Lung (tissue), 12 donors: ENCODE data around the gene EPAS1. TPM values are rescaled to one million over a fixed set of nuclear protein-coding genes. Genes with fewer than 3 reads are reported as not detected.

Source experiments
- ATAC-seq: fragments of 200-7000 bp; cut with Tn5 transposase; one replicate; pipeline ENCODE4 v1.9.1; 2020; ENCODE audit warnings: moderate number of reproducible peaks; ENCODE audit not compliant: insufficient read depth, low FRiP score
- DNase-seq, 3 donors: peaks; one replicate each; pipeline ENCODE4 v3.0.0-alpha.2; 2013 to 2017
- H3K27ac ChIP-seq, 2 donors: one replicate each; pipeline ENCODE4 v1.5.1; 2013; ENCODE audit warnings: mild to moderate bottlenecking in 2 of 2, moderate library complexity in 2 of 2, control low read depth in 1 of 2, inconsistent platforms in 1 of 2, low read depth in 1 of 2, low read length in 1 of 2
- H3K27me3 ChIP-seq, 3 donors: one replicate each; pipeline ENCODE4 v1.5.1; 2013; ENCODE audit warnings: low read length in 2 of 3; ENCODE audit not compliant: control insufficient read depth in 3 of 3, insufficient read depth in 3 of 3
- H3K36me3 ChIP-seq, 4 donors: one replicate each; pipeline ENCODE4 v1.5.1; 2013; ENCODE audit warnings: low read length in 4 of 4, mild to moderate bottlenecking in 1 of 4, moderate library complexity in 1 of 4; ENCODE audit not compliant: control insufficient read depth in 4 of 4, insufficient read depth in 4 of 4
- H3K4me1 ChIP-seq, 5 donors: one replicate each; pipeline ENCODE4 v1.5.1; 2013; ENCODE audit warnings: low read length in 5 of 5, mild to moderate bottlenecking in 2 of 5, moderate library complexity in 1 of 5; ENCODE audit not compliant: control insufficient read depth in 5 of 5, insufficient read depth in 5 of 5
- H3K4me3 ChIP-seq: one replicate; pipeline ENCODE4 v1.5.1; 2013; ENCODE audit warnings: mild to moderate bottlenecking, control low read depth, moderate library complexity
- H3K9ac ChIP-seq, 2 donors: one replicate each; pipeline ENCODE4 v1.5.1; 2013; ENCODE audit warnings: low read length in 2 of 2, control low read depth in 1 of 2; ENCODE audit not compliant: insufficient read depth in 1 of 2
- H3K9me3 ChIP-seq, 4 donors: one replicate each; pipeline ENCODE4 v1.5.1; 2013; ENCODE audit warnings: low read length in 3 of 4, mild to moderate bottlenecking in 1 of 4, moderate library complexity in 1 of 4; ENCODE audit not compliant: control insufficient read depth in 4 of 4, insufficient read depth in 3 of 4
- CTCF ChIP-seq: IDR thresholded peaks from 2 replicates; pipeline ENCODE4 v1.5.1; 2012; ENCODE audit warnings: mild to moderate bottlenecking; ENCODE audit errors: control extremely low read depth, extremely low read depth
- WGBS, 2 donors: extraction: QIAGEN DNeasy Blood & Tissue Kit; methylation state at CpG; one replicate each; pipeline ENCODE4 v1.1.7; 2013; 5-methylcytosine and 5-hydroxymethylcytosine counted together
- polyA plus RNA-seq, 2 donors: library from polyadenylated mRNA; stranded (reverse); fragments of 200-250 nt; gene quantifications; one replicate each; pipeline ENCODE4 v1.2.1, GENCODE V29; 2013
- total RNA-seq, 2 donors: library from RNA; depleted of rRNA in 1 of 2; stranded (reverse); fragments of >200 nt in 1 of 2; gene quantifications; one replicate each; pipeline ENCODE4 v1.2.1, GENCODE V29; 2014 to 2021
- donor health status: control.
- donor health status: control.
- donor health status: Bipolar disorder and iron deficiency.
- donor health status: healthy.
- donor health status: DM: yes; HTN: yes; CAD: no.

EPAS1 gene
- total and polyA plus RNA-seq, 4 donors, result 233 to 1,051 (median 381) TPM

- H3K27me3 ChIP-seq, result no peaks in the 10 kb centered on the region
- no peak overlapping the region for H3K9ac ChIP-seq
- peaks cover 6 to 63% (median 30%) of the 10 kb centered on the region in 4 donors for H3K36me3 ChIP-seq
- WGBS, 2 donors, result 86 to 89% methylated on average over 6 of the region's 6 CpGs
- H3K4me1 ChIP-seq, result peaks cover 0 to 24% (median 0%) of the 10 kb centered on the region in 5 donors
- H3K4me3 ChIP-seq, result no peak overlapping the region
- TF ChIP-seq CTCF, result no peak
- ATAC-seq, result no peak
- H3K9me3 ChIP-seq, result no peaks in the 10 kb centered on the region
- DNase-seq, result no peak
- no peak overlapping the region for H3K27ac ChIP-seq
Observed at GRCh38 chr2:46358713-46359112, 61.5 kb downstream of the EPAS1 start.

GRCh38 chr2:46360303-46360702, 63.1 kb downstream of the EPAS1 start:
- H3K9me3 ChIP-seq, result no peaks in the 10 kb centered on the region
- peaks cover 0 to 20% (median 0%) of the 10 kb centered on the region in 5 donors for H3K4me1 ChIP-seq
- no peaks in the 10 kb centered on the region for H3K27me3 ChIP-seq
- H3K36me3 ChIP-seq, result peaks cover 11 to 60% (median 31%) of the 10 kb centered on the region in 4 donors
- TF ChIP-seq CTCF, result no peak
- H3K27ac ChIP-seq, result no peak overlapping the region
- H3K9ac ChIP-seq, result no peak overlapping the region
- no peak for DNase-seq
- 73 to 85% methylated on average over 3 of the region's 3 CpGs for WGBS, 2 donors
- no peak overlapping the region for H3K4me3 ChIP-seq
- ATAC-seq, result no peak

DNA sequence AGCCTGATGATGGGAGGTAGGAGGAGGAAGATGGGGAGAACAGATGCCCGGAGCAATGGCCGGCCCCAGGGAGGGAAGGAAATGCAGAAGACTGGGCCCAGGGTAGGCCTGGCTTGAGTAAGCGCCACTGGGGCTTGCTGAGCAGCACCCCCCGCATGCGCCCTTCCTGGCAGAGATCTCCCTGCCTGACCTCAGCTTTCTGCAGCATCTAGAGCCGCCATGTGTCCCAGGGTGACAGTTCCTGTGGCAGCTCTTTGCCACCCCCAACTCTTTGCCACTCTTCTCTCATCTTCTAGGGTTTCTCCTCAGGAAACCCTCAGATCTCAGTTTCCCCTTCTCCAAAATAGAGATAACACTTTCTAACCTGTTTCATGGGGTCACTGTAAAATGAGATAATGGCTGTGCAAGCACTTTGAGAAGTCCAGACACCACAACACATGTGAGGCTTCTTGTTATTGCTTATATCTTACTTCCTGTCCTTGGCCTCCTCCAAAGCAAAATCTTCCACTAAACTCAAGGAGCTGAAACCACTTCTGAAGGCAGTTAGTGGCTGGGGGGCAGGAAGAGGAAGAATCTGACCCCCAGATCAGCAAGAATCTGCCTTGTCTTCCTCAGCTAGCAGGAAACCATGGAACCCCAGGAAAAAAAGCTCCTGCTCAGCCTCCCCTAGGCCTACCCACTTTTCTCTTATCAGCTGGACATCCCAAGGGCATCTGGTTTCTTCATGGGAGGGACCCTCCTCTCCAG, 64.9 kb downstream of the EPAS1 start:
- 74 to 79% methylated on average over 6 of the region's 6 CpGs for WGBS, 2 donors
- no peaks in the 10 kb centered on the region for H3K9me3 ChIP-seq
- no peak for ATAC-seq
- peak overlapping the region in 1 of 2 donors; percentile 46 for H3K27ac ChIP-seq
- H3K27me3 ChIP-seq, result no peaks in the 10 kb centered on the region
- no peak for TF ChIP-seq CTCF
- no peak overlapping the region for H3K9ac ChIP-seq
- DNase-seq, result no peak
- H3K36me3 ChIP-seq, result peaks cover 11 to 45% (median 26%) of the 10 kb centered on the region in 4 donors
- no peak overlapping the region for H3K4me3 ChIP-seq
- peaks cover 0 to 16% (median 0%) of the 10 kb centered on the region in 5 donors for H3K4me1 ChIP-seq
